Caki2 (cell line): Measurements from ENCODE around the gene INTS3. TPM values are rescaled to one million over a fixed set of nuclear protein-coding genes. Genes with fewer than 3 reads are reported as not detected.

Source experiments
- DNase-seq: peaks from one replicate; pipeline ENCODE4 v3.0.0-alpha.2; 2015; ENCODE audit warnings: low read depth
- in situ Hi-C: cut with HindIII; loops from 2 replicates; pipeline ENCODE4 v1.10.0; 2016; ENCODE audit warnings: low sequenced_read_pairs, low pct_unique_long_range_greater_than_20kb, mixed read lengths
- total RNA-seq: library from RNA; depleted of rRNA; stranded (reverse); fragments of >200 nt; shearing (Covaris generic); gene quantifications from 2 replicates; pipeline ENCODE4 v1.2.3, GENCODE V29; 2014; ENCODE audit warnings: low replicate concordance

INTS3 gene
- total RNA-seq, 1 experiment from 2014 or later, result 19.9 TPM

- DNase-seq, result no peak
- in situ Hi-C loops, result no loop called here
Measured at GRCh38 chr1:153790966-153791647, 63.3 kb downstream of the INTS3 start.

- in situ Hi-C loops, result no loop called here
- no peak for DNase-seq
Measured at GRCh38 chr1:153791648-153792253, 63.9 kb downstream of the INTS3 start.

DNA sequence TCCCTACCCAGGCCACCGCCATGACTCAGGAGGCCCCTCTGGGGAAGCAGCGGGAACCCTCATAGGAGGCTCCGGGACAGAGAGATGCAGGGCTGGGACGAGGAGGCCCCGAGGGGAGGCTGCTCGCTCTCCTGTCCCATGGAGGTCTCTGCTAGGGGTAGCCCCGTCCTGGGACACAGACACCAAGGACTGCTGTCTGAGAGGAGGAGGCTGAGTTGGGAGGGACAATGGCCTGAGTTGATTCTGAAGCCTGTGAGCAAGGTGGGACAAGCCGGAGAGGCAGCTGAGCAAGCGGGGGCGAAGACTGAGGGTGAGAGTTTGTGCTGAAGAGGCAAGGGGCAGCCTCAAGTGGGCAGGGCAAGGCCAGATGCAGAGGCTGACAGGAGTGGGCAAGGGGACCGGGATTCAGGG lies 64.8 kb downstream of the INTS3 start:
- in situ Hi-C loops, result no loop called here
- no peak for DNase-seq

GRCh38 chr1:153793261-153793972 lies 65.6 kb downstream of the INTS3 start:
- in situ Hi-C loops, result no loop called here
- DNase-seq, result no peak

GRCh38 chr1:153793973-153794615 lies 66.2 kb downstream of the INTS3 start:
- in situ Hi-C loops, result no loop called here
- DNase-seq, result no peak

GRCh38 chr1:153794624-153795329 lies 66.9 kb downstream of the INTS3 start:
- DNase-seq, result no peak
- in situ Hi-C loops, result no loop called here

- in situ Hi-C loops, result no loop called here
Measured at GRCh38 chr1:153795330-153795837, 67.5 kb downstream of the INTS3 start.

GRCh38 chr1:153795934-153796785 lies 68.3 kb downstream of the INTS3 start:
- in situ Hi-C loops, result no loop called here
- no peak for DNase-seq

More at GRCh38 chr1:153795330-153795837, 67.5 kb downstream of the INTS3 start:
- DNase-seq, result no peak

DNA sequence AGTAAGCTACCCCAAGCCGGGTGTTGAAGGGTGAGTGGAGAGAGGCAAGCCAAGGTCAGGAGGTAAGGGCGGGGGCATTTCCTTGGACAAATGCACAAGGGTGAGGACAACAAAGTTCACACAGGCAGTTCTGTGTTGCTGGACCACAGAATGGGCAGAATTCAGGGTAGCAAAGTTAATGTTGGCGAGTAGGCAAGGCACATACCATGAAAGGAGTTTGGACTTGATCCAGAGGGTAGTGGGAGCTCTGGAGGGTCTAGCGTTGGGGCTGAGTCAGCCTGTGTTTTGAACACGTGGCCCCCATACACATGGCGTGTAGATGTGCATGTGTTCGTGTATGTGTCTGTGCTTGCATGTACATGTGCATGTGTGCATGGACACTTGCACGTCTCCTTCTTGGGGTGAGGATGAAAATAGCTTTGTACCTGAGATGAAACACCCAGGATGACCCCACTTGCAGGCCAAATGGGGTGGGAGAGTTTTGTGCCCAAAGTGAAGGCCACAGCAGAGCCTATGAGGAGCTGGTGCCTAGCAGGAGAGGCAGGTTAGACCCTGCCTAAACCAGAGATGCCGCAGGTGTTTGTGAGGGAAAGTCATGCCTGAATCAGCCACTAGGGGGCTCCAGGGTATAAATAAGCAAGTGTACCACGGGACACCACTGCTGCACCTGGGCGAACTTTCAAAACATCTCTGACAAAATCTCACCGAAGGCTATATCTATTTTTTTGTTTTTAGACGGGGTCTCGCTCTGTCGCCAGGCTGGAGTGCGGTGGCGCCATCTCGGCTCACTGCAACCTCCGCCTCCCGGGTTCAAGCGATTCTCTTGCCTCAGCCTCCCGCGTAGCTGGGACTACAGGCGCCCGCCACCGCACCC lies 69.2 kb downstream of the INTS3 start:
- DNase-seq, result peak; percentile 36
- in situ Hi-C loops, result no loop called here

- DNase-seq, result no peak
- in situ Hi-C loops, result no loop called here
Measured at GRCh38 chr1:153798468-153798780, 70.6 kb downstream of the INTS3 start.

DNA sequence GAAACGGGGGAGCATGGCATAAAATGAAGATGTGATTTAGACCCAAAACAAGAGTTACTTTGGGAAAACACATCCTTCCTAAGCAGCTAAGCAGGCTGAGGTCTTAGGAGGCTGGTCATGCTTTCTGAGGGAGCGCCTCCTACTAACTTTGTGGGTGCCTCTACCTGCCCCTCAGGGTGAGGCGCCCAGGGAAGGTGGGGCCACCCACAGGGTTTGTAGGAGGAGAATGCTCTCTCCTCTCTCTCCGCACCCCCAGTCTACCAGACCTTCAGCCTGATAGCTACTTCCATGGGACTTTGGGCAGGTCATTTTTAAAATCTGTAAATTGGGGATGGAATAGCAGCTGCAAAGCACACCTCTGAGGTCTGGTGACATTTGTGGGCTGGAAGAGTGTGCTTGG lies 71.2 kb downstream of the INTS3 start:
- in situ Hi-C loops, result no loop called here
- DNase-seq, result no peak

GRCh38 chr1:153799566-153800465 lies 72.0 kb downstream of the INTS3 start:
- in situ Hi-C loops, result no loop called here
- DNase-seq, result no peak

GRCh38 chr1:153800516-153800915 lies 72.7 kb downstream of the INTS3 start:
- no peak for DNase-seq
- in situ Hi-C loops, result no loop called here

GRCh38 chr1:153801028-153801625 lies 73.3 kb downstream of the INTS3 start:
- DNase-seq, result no peak
- in situ Hi-C loops, result no loop called here
